Right lobe of liver (tissue), 4 donors: ENCODE data around the gene GAB1.

Source experiments
- POLR2A ChIP-seq: fragments of 450-650 bp; IDR thresholded peaks from one replicate; pipeline ENCODE4 v1.6.1; 2017; ENCODE audit warnings: antibody characterized with exemption, mild to moderate bottlenecking
- TF ChIP-seq, protein P1 (sequence below), 4 donors: fragments of 200-600 bp in 3 of 4; fragments of 450-650 bp in 1 of 4; IDR thresholded peaks; one replicate each; pipeline versions ENCODE4 v1.5.1 to v1.8.0; 2016 to 2022; ENCODE audit warnings: antibody characterized with exemption in 4 of 4, mild to moderate bottlenecking in 2 of 4
- donor health status: DM: no; HTN: no; CAD: no.
- donor health status: DM: no; HTN: no; CAD: no.
- donor health status: DM: no; HTN: yes; CAD: no.

GRCh38 chr4:143432258-143432591 lies 95.5 kb downstream of the GAB1 start:
- TF ChIP-seq, protein P1, sequence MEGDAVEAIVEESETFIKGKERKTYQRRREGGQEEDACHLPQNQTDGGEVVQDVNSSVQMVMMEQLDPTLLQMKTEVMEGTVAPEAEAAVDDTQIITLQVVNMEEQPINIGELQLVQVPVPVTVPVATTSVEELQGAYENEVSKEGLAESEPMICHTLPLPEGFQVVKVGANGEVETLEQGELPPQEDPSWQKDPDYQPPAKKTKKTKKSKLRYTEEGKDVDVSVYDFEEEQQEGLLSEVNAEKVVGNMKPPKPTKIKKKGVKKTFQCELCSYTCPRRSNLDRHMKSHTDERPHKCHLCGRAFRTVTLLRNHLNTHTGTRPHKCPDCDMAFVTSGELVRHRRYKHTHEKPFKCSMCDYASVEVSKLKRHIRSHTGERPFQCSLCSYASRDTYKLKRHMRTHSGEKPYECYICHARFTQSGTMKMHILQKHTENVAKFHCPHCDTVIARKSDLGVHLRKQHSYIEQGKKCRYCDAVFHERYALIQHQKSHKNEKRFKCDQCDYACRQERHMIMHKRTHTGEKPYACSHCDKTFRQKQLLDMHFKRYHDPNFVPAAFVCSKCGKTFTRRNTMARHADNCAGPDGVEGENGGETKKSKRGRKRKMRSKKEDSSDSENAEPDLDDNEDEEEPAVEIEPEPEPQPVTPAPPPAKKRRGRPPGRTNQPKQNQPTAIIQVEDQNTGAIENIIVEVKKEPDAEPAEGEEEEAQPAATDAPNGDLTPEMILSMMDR (IDR thresholded peaks at IDR 0.05): no peak
- TF ChIP-seq POLR2A: no peak
